AG08395 (cell line): ENCODE measurements around the gene FARS2.

Experiments
- DNase-seq: peaks from one replicate; pipeline ENCODE4 v3.0.0; 2012; ENCODE audit warnings: mixed read lengths, low spot score

Gene FARS2

DNA sequence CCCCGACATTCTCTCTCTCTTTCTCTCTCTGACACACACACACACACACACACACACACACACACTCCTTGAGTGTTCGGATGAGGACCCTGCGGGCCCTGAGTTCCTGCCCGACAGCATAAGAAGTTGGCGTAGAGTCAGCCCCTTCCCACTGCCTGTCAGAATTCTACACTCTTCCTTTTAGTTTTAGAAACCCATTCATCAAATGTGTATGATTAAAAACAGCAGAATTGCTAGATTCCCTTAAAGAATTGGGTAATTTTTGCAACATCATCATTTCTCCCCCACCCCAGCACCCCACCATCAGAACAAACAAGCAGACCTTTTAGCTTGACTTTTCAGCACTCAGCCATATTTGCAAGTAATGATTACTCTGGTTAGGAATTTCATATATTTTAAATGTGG lies 322.8 kb downstream of the FARS2 start:
- peak; percentile 26 for DNase-seq

GRCh38 chr6:5587648-5588047 lies 326.3 kb downstream of the FARS2 start:
- no peak for DNase-seq

- no peak for DNase-seq
Observed at GRCh38 chr6:5589422-5590141, 328.3 kb downstream of the FARS2 start.

DNA sequence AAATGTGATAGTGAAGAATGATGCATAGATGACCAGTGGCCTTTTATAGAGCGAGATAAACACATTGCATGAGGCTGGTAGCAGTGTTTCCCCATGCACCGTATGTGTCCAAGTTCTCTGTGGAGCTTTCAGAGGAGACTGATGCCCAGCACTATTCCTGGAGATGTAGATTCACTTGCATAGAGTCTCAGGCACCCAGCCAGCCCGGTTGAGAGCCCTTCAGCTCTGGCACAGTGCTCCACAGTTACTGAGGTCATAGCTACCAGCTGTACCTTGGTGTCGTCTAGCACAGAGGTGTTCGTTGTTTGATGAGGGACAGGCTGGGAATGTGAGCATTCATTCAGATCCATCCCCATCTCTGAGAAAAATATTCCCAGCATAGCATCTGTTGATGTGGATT lies 328.9 kb downstream of the FARS2 start:
- no peak for DNase-seq

GRCh38 chr6:5592886-5593519 lies 331.7 kb downstream of the FARS2 start:
- no peak for DNase-seq

DNA sequence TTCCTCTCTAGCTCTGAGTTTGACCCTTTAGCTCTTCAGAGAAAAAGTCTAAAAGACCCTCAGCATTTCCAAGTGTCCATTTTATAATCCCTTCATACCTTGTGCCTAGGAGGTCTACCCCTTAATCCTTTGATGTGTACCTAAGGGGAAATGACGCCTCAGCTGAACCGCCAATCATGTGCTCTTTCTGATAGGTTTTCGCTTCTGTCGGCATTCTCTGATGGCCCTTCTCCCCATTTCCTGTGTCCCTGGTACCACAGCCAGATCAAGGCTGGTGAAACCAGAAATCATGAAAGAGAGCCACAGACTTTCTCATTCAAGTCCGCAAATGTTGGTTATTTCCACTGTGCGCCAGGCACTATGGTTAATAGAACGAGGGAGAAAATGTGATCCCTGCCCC lies 333.9 kb downstream of the FARS2 start:
- DNase-seq: no peak

DNA sequence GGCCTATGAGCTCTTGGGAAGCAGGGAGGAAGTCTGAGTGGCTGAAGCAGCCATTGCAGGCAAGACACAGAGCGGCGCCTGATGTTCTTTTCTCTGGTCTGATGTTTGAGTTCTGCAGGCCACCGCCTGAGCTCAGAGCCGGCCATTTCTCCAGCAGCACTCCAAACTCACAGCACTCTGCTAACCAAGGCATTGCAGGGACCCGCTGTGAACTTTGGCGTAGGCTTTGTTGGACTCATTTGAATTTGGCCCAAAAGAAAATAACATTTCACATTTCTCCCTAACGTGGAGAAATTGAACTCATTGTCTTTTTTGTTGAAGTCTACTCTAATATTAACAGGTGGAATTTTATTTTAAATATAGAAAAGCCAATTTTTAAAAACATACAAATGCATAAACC lies 336.1 kb downstream of the FARS2 start:
- no peak for DNase-seq

GRCh38 chr6:5598123-5598522 lies 336.8 kb downstream of the FARS2 start:
- no peak for DNase-seq

GRCh38 chr6:5599127-5599526 lies 337.8 kb downstream of the FARS2 start:
- DNase-seq: no peak

DNA sequence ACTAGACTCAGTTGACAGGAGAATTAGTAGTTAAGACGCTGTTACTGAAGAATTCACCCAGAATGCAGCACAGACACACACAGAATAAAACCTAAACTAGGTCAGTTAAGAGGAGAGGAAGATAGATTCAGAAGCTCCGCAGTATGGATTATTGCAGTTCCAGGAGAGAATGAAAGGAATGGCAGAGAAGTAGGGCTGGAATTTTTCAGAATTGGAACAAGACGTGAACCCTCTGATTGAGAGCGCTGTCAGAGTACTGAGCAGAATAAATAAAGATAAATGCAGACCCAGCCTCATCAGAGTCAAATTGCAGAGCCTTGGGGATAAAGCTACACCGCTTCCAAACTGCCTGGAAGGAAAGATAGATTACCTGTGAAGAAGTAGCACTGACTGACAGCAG lies 344.6 kb downstream of the FARS2 start:
- DNase-seq: no peak

DNA sequence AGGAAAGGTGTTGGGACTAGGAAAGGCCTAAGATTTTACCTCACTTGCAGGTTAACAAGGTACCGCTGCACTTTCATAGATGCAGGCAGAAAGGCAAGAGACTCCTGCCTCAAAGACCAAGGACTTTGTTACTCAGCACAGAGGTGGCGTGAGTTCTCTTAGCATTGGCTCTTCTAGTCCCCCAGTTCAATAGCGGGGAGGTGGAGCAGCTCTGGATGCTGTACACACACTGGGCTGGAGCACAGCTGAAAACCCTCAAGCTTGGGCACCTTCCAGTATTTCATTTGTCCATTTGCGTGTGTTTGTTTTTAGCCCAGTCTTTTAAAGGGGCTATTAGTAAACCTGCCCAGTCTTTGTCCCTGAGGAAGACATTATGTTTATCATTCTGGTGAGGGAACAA lies 345.2 kb downstream of the FARS2 start:
- DNase-seq: no peak

- no peak for DNase-seq
Observed at GRCh38 chr6:5610640-5611039, 349.3 kb downstream of the FARS2 start.

- DNase-seq: no peak
Observed at GRCh38 chr6:5617179-5617578, 355.9 kb downstream of the FARS2 start.

- DNase-seq: no peak
Observed at GRCh38 chr6:5619249-5619648, 357.9 kb downstream of the FARS2 start.

- DNase-seq: no peak
Observed at GRCh38 chr6:5622276-5623005, 361.1 kb downstream of the FARS2 start.

DNA sequence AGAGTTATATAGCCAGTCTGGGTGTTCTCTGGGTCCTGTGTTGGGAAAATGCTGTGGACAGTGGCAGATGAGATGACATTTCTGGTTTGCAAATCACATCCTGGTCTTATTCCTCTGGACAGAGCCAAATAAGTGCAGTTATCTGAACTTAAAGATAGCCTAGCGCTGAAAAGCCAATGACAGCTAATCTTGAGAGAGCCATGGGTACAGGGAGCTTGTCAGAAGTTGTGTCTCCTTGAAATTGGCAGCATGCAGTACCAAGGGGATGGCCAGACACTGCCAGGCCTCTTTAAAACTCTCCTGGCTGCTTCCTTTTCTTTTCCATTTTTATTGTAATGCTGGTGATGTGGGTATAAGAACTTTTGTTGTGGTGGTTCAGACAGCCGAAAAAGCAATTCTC lies 362.5 kb downstream of the FARS2 start:
- no peak for DNase-seq

DNA sequence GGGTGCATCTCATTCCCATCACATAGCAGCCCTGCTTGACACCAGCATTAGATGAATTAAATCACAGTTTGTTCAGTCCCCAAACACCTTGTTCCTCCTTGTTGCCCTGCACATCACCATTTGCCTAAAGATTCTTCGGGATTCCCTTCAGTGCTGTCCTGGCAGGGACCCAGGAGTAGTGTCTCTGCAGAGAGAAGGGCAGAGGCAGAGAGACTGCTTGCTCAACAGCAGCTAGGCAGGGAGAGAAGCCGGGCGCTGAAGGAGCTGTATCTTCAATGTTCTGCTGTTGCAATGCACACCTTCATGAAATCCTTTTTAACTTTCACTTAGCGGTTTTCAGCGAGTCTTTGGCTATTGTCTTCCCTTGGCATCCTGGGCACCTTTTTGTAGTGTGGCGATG lies 362.9 kb downstream of the FARS2 start:
- DNase-seq: no peak

DNA sequence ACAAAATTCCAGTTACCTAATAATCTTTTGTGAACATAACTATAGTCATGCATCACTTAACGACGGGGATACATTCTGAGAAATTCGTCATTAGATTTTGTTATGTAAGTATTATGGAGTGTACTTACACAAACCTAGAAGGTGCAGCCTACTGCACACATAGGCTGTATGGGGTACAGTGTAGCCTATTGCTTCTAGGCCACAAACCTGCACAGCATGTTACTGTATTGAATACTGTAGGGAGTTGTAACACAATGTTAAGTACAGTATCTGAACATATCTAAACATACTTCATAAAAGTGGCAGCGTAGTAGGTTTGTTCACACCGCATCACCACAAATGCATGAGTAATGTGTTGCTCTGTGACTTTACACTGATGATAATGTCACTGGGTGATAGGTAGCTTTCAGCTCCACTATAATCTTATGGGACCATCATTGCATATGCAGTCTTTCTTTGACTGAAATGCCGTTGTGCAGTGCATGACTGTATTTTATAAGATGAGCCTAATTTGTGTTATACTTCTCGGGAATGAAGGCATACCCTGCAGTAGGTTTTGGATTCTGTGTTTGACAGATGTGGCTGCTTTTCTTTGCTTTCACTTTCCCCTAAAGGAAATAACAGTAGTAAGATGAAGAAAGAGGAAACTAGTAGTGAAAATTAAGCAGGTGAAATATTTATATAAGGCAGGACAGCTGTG lies 365.6 kb downstream of the FARS2 start:
- DNase-seq: no peak

GRCh38 chr6:5630636-5631035 lies 369.3 kb downstream of the FARS2 start:
- DNase-seq: no peak

GRCh38 chr6:5632348-5632935 lies 371.1 kb downstream of the FARS2 start:
- no peak for DNase-seq

DNA sequence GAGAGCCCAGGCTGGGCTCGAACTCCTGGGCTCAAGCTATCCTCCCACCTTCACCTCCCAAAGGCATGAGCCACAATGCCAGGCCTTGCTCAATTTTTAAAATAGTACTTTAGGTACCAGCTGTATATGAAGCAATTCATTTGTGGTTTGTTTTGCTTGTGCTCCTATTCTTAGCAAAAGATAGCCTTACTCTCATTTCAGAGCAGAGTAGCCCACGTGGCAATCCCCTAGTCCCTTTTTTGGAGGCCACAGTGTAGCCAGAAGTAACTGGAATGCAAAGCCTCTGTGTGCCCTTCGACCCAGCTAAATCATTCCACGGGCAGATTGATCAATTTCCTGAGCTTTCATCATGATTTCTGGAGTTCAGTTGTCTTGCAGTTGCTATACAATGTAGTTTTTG lies 373.2 kb downstream of the FARS2 start:
- no peak for DNase-seq
